Lung (tissue), 12 donors: Measurements from ENCODE around the gene DHDH. TPM values are rescaled to one million over a fixed set of nuclear protein-coding genes. Genes with fewer than 3 reads are reported as not detected.

Experiments
- ATAC-seq: fragments of 200-7000 bp; cut with Tn5 transposase; one replicate; pipeline ENCODE4 v1.9.1; 2020; ENCODE audit warnings: moderate number of reproducible peaks; ENCODE audit not compliant: insufficient read depth, low FRiP score
- DNase-seq, 3 donors: peaks; one replicate each; pipeline ENCODE4 v3.0.0-alpha.2; 2013 to 2017
- H3K27ac ChIP-seq, 2 donors: one replicate each; pipeline ENCODE4 v1.5.1; 2013; ENCODE audit warnings: mild to moderate bottlenecking in 2 of 2, moderate library complexity in 2 of 2, control low read depth in 1 of 2, inconsistent platforms in 1 of 2, low read depth in 1 of 2, low read length in 1 of 2
- H3K27me3 ChIP-seq, 3 donors: one replicate each; pipeline ENCODE4 v1.5.1; 2013; ENCODE audit warnings: low read length in 2 of 3; ENCODE audit not compliant: control insufficient read depth in 3 of 3, insufficient read depth in 3 of 3
- H3K36me3 ChIP-seq, 4 donors: one replicate each; pipeline ENCODE4 v1.5.1; 2013; ENCODE audit warnings: low read length in 4 of 4, mild to moderate bottlenecking in 1 of 4, moderate library complexity in 1 of 4; ENCODE audit not compliant: control insufficient read depth in 4 of 4, insufficient read depth in 4 of 4
- H3K4me1 ChIP-seq, 5 donors: one replicate each; pipeline ENCODE4 v1.5.1; 2013; ENCODE audit warnings: low read length in 5 of 5, mild to moderate bottlenecking in 2 of 5, moderate library complexity in 1 of 5; ENCODE audit not compliant: control insufficient read depth in 5 of 5, insufficient read depth in 5 of 5
- H3K4me3 ChIP-seq: one replicate; pipeline ENCODE4 v1.5.1; 2013; ENCODE audit warnings: mild to moderate bottlenecking, control low read depth, moderate library complexity
- H3K9ac ChIP-seq, 2 donors: one replicate each; pipeline ENCODE4 v1.5.1; 2013; ENCODE audit warnings: low read length in 2 of 2, control low read depth in 1 of 2; ENCODE audit not compliant: insufficient read depth in 1 of 2
- H3K9me3 ChIP-seq, 4 donors: one replicate each; pipeline ENCODE4 v1.5.1; 2013; ENCODE audit warnings: low read length in 3 of 4, mild to moderate bottlenecking in 1 of 4, moderate library complexity in 1 of 4; ENCODE audit not compliant: control insufficient read depth in 4 of 4, insufficient read depth in 3 of 4
- CTCF ChIP-seq: IDR thresholded peaks from 2 replicates; pipeline ENCODE4 v1.5.1; 2012; ENCODE audit warnings: mild to moderate bottlenecking; ENCODE audit errors: control extremely low read depth, extremely low read depth
- WGBS, 2 donors: extraction: QIAGEN DNeasy Blood & Tissue Kit; methylation state at CpG; one replicate each; pipeline ENCODE4 v1.1.7; 2013; 5-methylcytosine and 5-hydroxymethylcytosine counted together
- polyA plus RNA-seq, 2 donors: library from polyadenylated mRNA; stranded (reverse); fragments of 200-250 nt; gene quantifications; one replicate each; pipeline ENCODE4 v1.2.1, GENCODE V29; 2013
- total RNA-seq, 2 donors: library from RNA; depleted of rRNA in 1 of 2; stranded (reverse); fragments of >200 nt in 1 of 2; gene quantifications; one replicate each; pipeline ENCODE4 v1.2.1, GENCODE V29; 2014 to 2021
- donor health status: control.
- donor health status: control.
- donor health status: Bipolar disorder and iron deficiency.
- donor health status: healthy.
- donor health status: DM: yes; HTN: yes; CAD: no.

The DHDH gene
- total and polyA plus RNA-seq, 4 donors: 0.51 to 6.0 (median 1.9) TPM

DNA sequence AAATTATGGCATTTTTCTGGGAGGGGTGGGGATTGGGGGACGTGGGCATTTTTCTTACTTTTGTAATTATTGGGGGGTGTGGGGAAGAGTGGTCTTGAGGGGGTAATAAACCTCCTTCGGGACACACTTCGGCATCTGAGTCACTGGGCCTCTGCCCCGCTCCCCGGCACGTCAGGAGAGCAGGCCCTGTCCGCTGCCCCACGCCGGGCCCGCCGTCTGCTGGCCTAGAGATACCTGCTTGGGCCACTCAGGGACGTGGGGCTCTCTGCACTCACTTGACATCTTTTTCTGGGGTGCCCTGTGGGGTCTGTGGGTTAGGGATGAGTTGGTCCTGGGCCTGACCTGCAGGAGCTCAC lies 28.2 kb downstream of the DHDH start:
- Histone ChIP-seq H3K9me3 (no peaks in the 10 kb centered on the region), H3K9ac (no peak overlapping the region), H3K27ac (peak overlapping the region in 1 of 2 donors; percentile 92), H3K36me3 (peaks cover 0 to 10% (median 6%) of the 10 kb centered on the region in 4 donors), H3K27me3 (no peaks in the 10 kb centered on the region), H3K4me1 (peaks cover 5 to 31% (median 16%) of the 10 kb centered on the region in 5 donors), H3K4me3 (no peak overlapping the region)
- DNase-seq: no peak
- no peak for TF ChIP-seq CTCF
- 87% methylated on average over 12 of the region's 12 CpGs for WGBS, 2 donors
- no peak for ATAC-seq

- no peak for TF ChIP-seq CTCF
- Histone ChIP-seq H3K4me1 (peaks cover 5 to 35% (median 16%) of the 10 kb centered on the region in 5 donors), H3K4me3 (no peak overlapping the region), H3K9me3 (no peaks in the 10 kb centered on the region), H3K9ac (no peak overlapping the region), H3K36me3 (peaks cover 0 to 13% (median 7%) of the 10 kb centered on the region in 4 donors), H3K27ac (peak overlapping the region; percentile 1 to 92), H3K27me3 (no peaks in the 10 kb centered on the region)
- ATAC-seq: no peak
- DNase-seq: peak in 2 of 3 donors; percentile 40 to 53
- WGBS, 2 donors: 32 to 47% methylated on average over 22 of the region's 22 CpGs
Observed at GRCh38 chr19:48962029-48962848, 28.7 kb downstream of the DHDH start.

- Histone ChIP-seq H3K36me3 (peaks cover 0 to 19% (median 9%) of the 10 kb centered on the region in 4 donors), H3K4me3 (no peak overlapping the region), H3K9me3 (no peaks in the 10 kb centered on the region), H3K4me1 (peaks cover 5 to 35% (median 16%) of the 10 kb centered on the region in 5 donors), H3K27ac (peak overlapping the region; percentile 1 to 92), H3K9ac (no peak overlapping the region), H3K27me3 (no peaks in the 10 kb centered on the region)
- 27 to 40% methylated on average over 7 of the region's 7 CpGs for WGBS, 2 donors
- DNase-seq (no peak), ATAC-seq (no peak)
- TF ChIP-seq CTCF: no peak
Observed at GRCh38 chr19:48962849-48963165, 29.3 kb downstream of the DHDH start.
